Kidney (tissue), 14 donors: ENCODE results near the gene WDR77. TPM values are rescaled to one million over a fixed set of nuclear protein-coding genes. Genes with fewer than 3 reads are reported as not detected.

ENCODE experiments used
- DNase-seq, 5 donors: peaks; one replicate each; pipeline ENCODE4 v3.0.0-alpha.2; 2013 to 2020
- FAIRE-seq: peaks from 2 replicates; lab custom pipeline; 2012; peaks lifted over from hg19 to GRCh38; lab: Jason Lieb, UNC
- H3K27ac ChIP-seq, 2 donors: one replicate each; pipeline ENCODE4 v1.7.0; 2013; ENCODE audit warnings: low read depth in 2 of 2, low read length in 2 of 2, inconsistent platforms in 1 of 2
- H3K27me3 ChIP-seq: one replicate; pipeline ENCODE4 v1.7.1; 2013; ENCODE audit warnings: low read length, inconsistent platforms; ENCODE audit not compliant: control insufficient read depth, insufficient read depth
- H3K36me3 ChIP-seq, 3 donors: one replicate each; pipeline versions ENCODE4 v1.7.0 to v1.7.1; 2013; ENCODE audit warnings: low read length in 3 of 3, control low read depth in 1 of 3, inconsistent platforms in 1 of 3; ENCODE audit not compliant: insufficient read depth in 3 of 3, control insufficient read depth in 2 of 3
- H3K4me1 ChIP-seq, 3 donors: one replicate each; pipeline versions ENCODE4 v1.7.0 to v1.7.1; 2013; ENCODE audit warnings: low read length in 3 of 3, inconsistent platforms in 1 of 3, low read depth in 1 of 3; ENCODE audit not compliant: control insufficient read depth in 2 of 3, insufficient read depth in 2 of 3
- H3K4me3 ChIP-seq, 3 donors: one replicate each; pipeline versions ENCODE4 v1.7.0 to v1.8.1; 2013; ENCODE audit warnings: low read length in 3 of 3, control low read depth in 1 of 3, inconsistent platforms in 1 of 3
- H3K9ac ChIP-seq, 3 donors: one replicate each; pipeline versions ENCODE4 v1.7.0 to v1.7.1; 2013; ENCODE audit warnings: low read length in 3 of 3, control low read depth in 1 of 3, inconsistent platforms in 1 of 3
- H3K9me3 ChIP-seq, 3 donors: one replicate each; pipeline versions ENCODE4 v1.7.0 to v1.7.1; 2013; ENCODE audit warnings: low read length in 3 of 3, control low read depth in 1 of 3, inconsistent platforms in 1 of 3; ENCODE audit not compliant: control insufficient read depth in 2 of 3, insufficient read depth in 1 of 3
- intact Hi-C: fragments of 100-400 bp; cut with DNase I; formaldehyde crosslinking; loops from one replicate; pipeline ENCODE4 v1.11.1; 2022
- polyA plus RNA-seq: library from polyadenylated mRNA; stranded (reverse); fragments of 350-450 nt; fragmentation: Illumina TruSeq; extraction: RNeasy Lipid Tissue Mini Kit (QIAGEN cat#74804); gene quantifications from one replicate; pipeline ENCODE4 v1.2.3, GENCODE V29; 2014; ENCODE audit warnings: low read depth, low replicate concordance; ENCODE audit not compliant: insufficient read depth
- total RNA-seq: library from RNA; stranded (reverse); fragmentation: NEBNext Ultra II Directional; extraction: Animal tissue kit (Norgen Biotek cat#: 25700); gene quantifications from one replicate; pipeline ENCODE4 v1.2.1, GENCODE V29; 2021
- TF ChIP-seq, protein P1 (sequence below): IDR thresholded peaks from 3 replicates; pipeline ENCODE4 v1.5.1; 2012; ENCODE audit warnings: mild to moderate bottlenecking, moderate library complexity, borderline replicate concordance; ENCODE audit not compliant: insufficient read depth; ENCODE audit errors: extremely low read depth
- donor health status: control.
- donor health status: control.
- donor health status: control.
- donor health status: control.
- donor health status: control.
- donor health status: DM: yes; HTN: yes; CAD: no.
- donor health status: Normal renal cell carcinoma (clear cell type).

Gene WDR77
- total and polyA plus RNA-seq, 2 donors from 2014 or later, result 26.5 to 28.2 TPM

DNA sequence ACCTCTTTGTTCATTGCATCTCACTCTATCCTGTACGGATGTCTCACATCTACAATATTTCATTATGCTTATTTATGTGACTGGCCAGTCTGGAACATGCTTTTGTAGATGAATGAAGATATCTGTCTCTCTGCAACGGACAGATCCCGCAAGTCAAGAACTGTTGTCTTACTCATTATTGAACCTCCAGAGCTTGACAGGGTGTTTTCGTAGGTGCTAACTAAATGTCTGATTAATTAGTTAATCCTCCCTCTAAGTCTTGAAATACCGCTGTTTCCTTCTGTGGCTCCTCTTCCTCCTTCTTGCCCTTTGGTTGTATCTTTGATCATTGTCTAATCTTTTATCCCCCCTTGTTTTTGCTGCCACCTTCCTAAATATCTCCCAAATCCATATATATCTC is 21.5 kb upstream of the WDR77 start:
- no peaks in the 10 kb centered on the region for H3K27me3 ChIP-seq
- H3K9me3 ChIP-seq, result no peaks in the 10 kb centered on the region
- FAIRE-seq, result no peak
- no peak for DNase-seq
- intact Hi-C loops, result no loop called here
- no peaks in the 10 kb centered on the region for H3K4me1 ChIP-seq
- H3K9ac ChIP-seq, result no peak overlapping the region
- no peak overlapping the region for H3K4me3 ChIP-seq
- H3K36me3 ChIP-seq, result peaks cover 0 to 9% (median 8%) of the 10 kb centered on the region in 3 donors
- no peak overlapping the region for H3K27ac ChIP-seq
- TF ChIP-seq, protein P1, sequence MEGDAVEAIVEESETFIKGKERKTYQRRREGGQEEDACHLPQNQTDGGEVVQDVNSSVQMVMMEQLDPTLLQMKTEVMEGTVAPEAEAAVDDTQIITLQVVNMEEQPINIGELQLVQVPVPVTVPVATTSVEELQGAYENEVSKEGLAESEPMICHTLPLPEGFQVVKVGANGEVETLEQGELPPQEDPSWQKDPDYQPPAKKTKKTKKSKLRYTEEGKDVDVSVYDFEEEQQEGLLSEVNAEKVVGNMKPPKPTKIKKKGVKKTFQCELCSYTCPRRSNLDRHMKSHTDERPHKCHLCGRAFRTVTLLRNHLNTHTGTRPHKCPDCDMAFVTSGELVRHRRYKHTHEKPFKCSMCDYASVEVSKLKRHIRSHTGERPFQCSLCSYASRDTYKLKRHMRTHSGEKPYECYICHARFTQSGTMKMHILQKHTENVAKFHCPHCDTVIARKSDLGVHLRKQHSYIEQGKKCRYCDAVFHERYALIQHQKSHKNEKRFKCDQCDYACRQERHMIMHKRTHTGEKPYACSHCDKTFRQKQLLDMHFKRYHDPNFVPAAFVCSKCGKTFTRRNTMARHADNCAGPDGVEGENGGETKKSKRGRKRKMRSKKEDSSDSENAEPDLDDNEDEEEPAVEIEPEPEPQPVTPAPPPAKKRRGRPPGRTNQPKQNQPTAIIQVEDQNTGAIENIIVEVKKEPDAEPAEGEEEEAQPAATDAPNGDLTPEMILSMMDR, result no peak

DNA sequence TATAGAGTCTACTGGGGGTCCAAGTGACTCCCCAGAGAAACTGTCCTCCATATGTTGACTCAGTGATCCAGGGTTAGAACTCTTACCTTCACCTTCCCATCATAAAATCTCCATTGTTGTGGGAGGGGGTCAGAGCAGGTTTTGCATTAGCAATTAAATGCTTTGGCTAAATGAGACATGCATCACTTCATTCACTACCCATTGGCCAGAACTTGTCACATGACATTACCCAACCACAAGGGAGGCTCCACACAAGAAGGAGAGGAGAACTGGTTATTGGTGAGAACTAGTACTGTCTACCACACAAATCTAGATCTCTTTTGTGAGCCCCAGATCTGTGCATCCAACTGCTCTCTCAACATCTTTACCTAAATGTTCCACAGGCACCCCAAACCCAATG is 20.5 kb upstream of the WDR77 start:
- Histone ChIP-seq H3K4me1 (no peaks in the 10 kb centered on the region), H3K4me3 (no peak overlapping the region), H3K9me3 (no peaks in the 10 kb centered on the region), H3K36me3 (peaks cover 0 to 14% (median 8%) of the 10 kb centered on the region in 3 donors), H3K9ac (no peak overlapping the region), H3K27ac (no peak overlapping the region), H3K27me3 (no peaks in the 10 kb centered on the region)
- no peak for DNase-seq
- FAIRE-seq, result no peak
- TF ChIP-seq, protein P1, result no peak
- intact Hi-C loops, result no loop called here

DNA sequence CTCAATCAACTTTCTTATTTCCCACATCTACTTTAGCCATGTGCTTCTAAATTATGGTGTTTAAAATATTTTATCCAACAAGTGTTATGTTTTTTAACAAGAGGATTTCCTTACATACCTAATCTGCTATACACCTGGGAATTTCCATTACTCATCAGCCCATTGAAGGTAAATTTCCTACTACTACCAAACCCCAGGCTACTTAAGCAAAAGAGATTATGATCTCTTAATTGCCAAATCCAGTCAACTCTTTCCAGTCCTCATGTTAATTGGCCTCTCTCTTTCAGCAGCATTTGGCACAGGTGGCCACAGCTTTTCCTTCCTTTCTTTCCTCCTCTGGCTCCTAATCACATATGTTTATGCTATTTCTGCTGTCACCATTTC is 19.7 kb upstream of the WDR77 start:
- Histone ChIP-seq H3K4me3 (no peak overlapping the region), H3K36me3 (peaks cover 0 to 14% (median 8%) of the 10 kb centered on the region in 3 donors), H3K4me1 (no peaks in the 10 kb centered on the region), H3K9ac (no peak overlapping the region), H3K27ac (no peak overlapping the region), H3K9me3 (no peaks in the 10 kb centered on the region), H3K27me3 (no peaks in the 10 kb centered on the region)
- intact Hi-C loops, result no loop called here
- FAIRE-seq, result no peak
- DNase-seq, result no peak
- TF ChIP-seq, protein P1, result no peak
